GM19324 (cell line): Measurements from ENCODE around the gene MEMO1.
"Not testable (repeated sequence)": the region's sequence is repeated elsewhere in the genome, so short reads cannot be mapped to it uniquely, and the experiment has no call there.

Experiments used
- ATAC-seq: cut with Tn5 transposase; IDR thresholded peaks from one replicate; pipeline ENCODE4 v1.9.1; 2021; ENCODE audit warnings: mild to moderate bottlenecking, moderate library complexity; ENCODE audit not compliant: unreplicated experiment, low FRiP score

Gene MEMO1

GRCh38 chr2:31922542-31923408, 88.0 kb downstream of the MEMO1 start:
- ATAC-seq, result no peak

GRCh38 chr2:31920962-31921361, 89.8 kb downstream of the MEMO1 start:
- no peak for ATAC-seq

GRCh38 chr2:31919499-31919898, 91.3 kb downstream of the MEMO1 start:
- no peak for ATAC-seq

DNA sequence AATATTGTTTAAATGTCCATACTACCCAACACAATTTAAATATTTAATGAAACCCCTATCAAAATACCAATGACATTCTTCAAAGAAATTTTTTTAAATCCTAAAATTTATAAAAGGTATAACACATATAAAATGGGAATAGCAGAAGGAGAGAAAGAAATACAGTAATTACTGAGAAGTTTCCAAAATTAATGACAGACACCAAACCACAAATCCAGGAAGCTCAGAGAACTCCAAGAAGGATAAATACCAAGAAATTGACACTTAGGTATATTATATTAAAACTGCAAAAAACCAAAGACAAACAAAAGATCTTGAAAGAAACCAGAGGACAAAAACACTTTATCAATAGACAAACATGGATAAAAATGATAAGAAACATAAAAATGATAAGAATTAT, 101.1 kb downstream of the MEMO1 start:
- ATAC-seq, result no peak

DNA sequence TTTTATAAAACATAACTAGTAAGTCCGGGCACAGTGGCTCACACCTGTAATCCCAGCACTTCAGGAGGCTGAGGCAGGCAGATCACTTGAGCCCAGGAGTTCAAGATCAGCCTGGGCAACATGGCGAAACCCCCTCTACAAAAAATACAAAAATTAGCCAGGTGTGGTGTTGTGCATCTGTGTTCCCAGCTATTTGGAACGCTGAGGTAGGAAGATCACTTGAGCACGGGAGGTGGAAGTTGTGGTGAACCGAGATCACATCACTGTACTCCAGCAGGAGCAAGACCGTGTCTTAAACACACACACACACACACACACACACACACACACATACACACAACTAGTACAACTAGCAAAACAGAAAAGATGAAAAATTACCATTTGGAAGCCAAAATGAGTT, 103.3 kb downstream of the MEMO1 start:
- not testable (repeated sequence) for ATAC-seq

DNA sequence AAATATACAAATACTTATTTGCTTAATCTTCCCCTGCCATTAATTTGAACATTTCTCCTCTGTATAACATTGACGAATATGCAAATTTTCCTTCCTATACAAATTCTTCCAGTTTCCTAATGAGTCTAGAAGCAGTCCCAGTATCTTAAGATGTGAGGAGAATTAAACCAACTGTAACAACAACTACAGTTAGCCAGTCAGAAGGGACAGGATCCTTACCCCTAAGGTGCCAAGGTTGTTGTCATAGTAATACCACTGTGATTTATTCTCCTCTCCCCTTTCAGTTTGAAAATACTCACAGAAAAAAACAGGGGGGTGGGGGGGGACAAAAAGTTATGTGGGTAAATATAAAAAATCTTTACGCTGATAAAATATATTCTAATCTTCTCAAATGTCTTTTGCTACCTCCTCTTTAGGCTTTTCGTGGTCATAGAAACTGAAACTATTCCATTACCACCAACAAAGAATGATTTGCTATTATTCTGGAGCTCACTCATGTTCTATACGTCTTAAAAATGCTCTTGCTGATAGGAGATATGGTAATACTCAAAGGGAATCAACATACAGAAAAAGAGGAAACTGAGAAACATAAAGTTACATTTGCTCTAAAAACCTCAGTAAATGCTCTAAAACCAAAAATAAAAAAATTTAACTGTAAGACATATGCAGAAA, 107.6 kb downstream of the MEMO1 start:
- no peak for ATAC-seq

- ATAC-seq, result no peak
Observed at GRCh38 chr2:31901900-31902299, 108.9 kb downstream of the MEMO1 start.

GRCh38 chr2:31900156-31900555, 110.7 kb downstream of the MEMO1 start:
- ATAC-seq, result not testable (repeated sequence)

DNA sequence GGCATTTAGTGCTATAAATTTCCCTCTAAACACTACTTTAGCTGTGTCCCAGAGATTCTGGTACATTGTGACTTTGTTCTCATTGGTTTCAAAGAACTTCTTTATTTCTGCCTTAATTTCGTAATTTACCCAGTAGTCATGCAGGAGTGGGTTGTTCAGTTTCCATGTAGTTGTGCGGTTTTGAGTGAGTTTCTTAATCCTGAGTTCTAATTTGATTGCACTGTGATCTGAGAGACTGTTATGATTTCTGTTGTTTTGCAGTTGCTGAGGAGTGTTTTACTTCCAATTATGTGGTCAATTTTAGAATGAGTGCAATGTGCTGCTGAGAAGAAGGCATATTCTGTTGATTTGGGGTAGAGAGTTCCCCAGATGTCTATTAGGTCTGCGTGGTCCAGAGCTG, 112.5 kb downstream of the MEMO1 start:
- not testable (repeated sequence) for ATAC-seq

DNA sequence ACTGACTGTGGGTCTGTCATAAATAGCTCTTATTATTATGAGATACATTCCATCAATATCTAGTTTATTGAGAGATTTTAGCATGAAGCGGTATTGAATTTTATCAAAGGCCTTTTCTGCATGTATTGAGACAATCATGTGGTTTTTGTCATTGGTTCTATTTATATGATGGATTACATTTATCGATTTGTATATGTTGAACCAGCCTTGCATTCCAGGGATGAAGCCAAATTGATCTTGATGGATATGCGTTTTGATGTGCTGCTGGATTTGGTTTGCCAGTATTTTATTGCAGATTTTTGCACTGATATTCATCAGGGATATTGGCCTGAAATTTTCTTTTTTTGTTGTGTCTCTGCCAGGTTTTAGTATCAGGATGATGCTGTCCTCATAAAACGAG, 113.5 kb downstream of the MEMO1 start:
- ATAC-seq, result not testable (repeated sequence)

DNA sequence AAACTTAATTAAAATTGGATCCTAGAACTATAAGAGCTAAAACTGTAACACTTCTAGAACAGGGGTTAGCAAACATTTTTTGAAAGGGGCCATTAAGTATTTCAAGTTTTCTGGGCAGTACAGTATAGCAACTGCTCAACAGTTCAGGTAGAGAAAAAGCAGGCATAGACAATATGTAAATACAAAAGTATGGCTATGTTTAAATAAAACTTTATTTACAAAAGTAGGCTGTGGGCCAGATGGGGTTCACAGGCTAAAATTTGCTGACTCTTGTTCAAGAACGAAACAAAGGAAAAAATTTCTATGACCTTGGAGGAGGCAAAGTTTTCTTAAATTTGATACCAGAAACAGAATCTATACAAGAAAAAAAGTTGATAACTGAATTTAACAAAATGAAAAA, 114.5 kb downstream of the MEMO1 start:
- ATAC-seq, result no peak

DNA sequence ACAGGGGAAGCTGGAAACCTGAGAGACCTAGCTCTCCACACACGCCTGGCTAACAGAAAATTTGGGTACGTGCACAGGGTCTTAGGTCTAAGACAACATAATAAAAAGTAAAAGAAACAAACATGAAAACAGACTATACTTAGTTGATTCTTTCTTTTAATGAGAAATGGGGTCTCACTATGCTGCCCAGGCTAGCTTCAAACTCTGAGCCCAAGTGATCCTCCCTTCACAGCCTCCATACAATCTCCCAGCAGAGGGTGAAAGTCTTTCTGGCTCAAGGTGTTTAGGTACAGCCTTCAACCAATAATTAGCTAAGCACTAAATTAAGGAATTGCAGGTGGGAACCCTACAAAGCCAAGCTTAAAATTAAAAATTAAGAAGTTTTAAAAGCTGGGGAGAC, 116.2 kb downstream of the MEMO1 start:
- ATAC-seq, result no peak

GRCh38 chr2:31893094-31893493, 117.7 kb downstream of the MEMO1 start:
- ATAC-seq, result no peak

- ATAC-seq, result no peak
Observed at GRCh38 chr2:31889044-31889443, 121.8 kb downstream of the MEMO1 start.

- ATAC-seq, result no peak
Observed at GRCh38 chr2:31888550-31888949, 122.3 kb downstream of the MEMO1 start.

- ATAC-seq, result no peak
Observed at GRCh38 chr2:31886700-31887099, 124.1 kb downstream of the MEMO1 start.

GRCh38 chr2:31877008-31877407, 133.8 kb downstream of the MEMO1 start:
- no peak for ATAC-seq

DNA sequence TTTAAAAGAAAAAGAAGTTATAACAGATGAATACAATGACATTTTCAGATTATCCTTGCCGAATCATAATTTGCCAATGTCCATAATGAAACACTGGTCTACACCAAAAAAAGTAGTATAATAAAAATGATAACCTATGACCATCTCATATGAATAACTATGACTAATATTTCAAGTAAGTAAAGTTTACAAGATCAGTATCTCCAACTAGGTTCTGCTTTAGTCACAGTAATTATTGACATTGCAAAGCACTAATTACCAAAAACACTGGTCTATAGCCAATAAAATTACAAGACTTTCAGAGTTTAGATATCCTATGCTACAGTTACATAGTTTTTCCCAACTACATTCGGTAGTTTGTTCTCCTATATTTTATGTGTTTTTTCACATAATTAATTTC, 136.7 kb downstream of the MEMO1 start:
- ATAC-seq, result no peak

DNA sequence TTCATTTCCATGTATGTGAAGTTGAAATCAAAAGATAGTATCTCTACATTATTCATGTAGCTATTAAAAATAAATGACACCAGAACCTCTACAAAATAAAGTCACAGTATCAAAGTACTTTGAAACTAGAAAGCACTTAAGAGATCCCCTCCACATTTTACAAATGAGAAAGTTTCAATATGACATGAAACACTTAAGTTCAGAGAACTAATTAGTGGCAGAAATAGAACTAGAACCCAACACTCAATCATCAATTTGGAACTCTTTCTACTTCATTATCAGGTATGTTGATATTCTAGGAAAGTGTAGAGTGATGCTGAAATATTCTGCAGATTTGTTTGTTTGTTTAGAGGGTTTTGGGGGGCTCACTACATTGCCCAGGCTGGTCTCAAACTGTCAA, 145.6 kb downstream of the MEMO1 start:
- ATAC-seq, result no peak

- no peak for ATAC-seq
Observed at GRCh38 chr2:31863867-31864266, 146.9 kb downstream of the MEMO1 start.

DNA sequence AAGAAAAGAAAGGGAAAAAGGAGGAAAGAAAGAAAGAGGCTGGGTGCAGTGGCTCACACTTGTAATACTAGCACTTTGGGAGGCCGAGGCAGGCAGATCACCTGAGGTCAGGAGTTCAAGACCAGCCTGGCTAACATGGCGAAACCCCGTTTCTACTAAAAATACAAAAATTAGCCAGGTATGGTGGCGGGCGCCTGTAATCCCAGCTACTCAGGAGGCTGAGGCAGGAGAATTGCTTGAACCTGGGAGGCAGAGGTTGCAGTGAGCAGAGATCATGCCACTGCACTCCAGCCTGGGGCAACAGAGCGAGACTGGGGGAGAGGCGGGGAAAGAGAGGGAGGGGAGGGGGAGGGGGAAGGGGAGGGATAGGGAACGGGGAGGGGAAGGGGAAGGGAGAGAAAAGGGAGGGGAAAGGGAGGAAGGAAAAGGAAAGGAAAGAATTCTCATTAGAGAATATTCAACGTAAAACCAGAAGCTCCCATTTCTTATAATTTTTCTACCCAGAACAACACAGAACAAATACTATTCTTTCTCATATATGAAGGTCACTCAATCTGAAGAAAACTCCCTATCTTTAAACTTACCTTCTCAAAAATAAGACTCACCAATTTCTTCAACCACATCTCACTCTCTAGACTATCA, 147.7 kb downstream of the MEMO1 start:
- not testable (repeated sequence) for ATAC-seq
